ENCODE measurements around the gene TAOK1.
"Not testable (repeated sequence)": the region's sequence is repeated elsewhere in the genome, so short reads cannot be mapped to it uniquely, and the experiment has no call there.

The TAOK1 gene

DNA sequence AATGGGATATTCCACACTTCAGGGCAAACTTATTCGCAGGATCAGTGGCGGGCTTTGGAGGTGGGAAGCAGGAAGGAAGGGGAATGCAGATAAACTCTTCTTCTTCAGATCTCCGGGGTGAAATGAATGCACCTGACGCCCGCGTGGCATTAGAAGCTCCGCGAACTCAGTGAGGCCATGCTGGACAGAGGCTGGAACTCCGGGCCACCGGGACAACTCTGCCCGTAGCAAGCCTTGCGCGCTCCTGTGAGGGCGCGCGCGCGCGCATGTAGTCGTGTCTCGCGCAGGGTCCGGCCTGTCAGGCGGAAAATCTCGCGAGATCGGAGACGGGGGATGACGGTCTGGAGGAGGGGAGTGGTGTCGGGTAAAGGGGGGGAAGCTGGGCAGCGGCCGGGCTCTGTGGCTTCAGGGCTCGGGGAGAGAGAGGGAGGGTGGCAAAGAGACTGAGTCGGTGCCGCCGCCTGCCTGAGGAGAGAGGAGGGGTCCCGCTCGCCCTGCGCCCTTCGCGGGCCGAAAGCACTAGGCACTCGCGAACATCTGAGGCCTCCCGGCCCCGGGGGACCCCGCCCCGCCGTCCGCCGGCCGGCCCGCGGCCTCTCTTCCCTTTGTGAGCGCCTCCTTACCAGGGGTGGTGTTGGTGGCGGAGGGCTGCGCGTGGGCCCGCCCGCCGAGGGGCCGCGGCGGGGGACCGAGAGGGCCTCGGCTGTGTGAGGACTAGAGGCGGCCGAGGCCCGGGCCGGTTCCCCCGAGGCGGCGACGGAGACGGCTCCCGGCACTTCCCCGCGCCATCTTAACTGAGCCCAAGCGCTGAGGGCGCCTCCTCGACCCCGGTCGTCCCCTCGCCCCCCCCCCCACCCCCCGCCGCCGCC, at the start of gene TAOK1:
Gene TAOK1 (plus strand): TSS at position 382 of the 869 bp plus-strand sequence. CDS start 61,186 bp downstream, outside the sequence.
- Histone ChIP-seq H3K9me3 (ENCODE audit: control insufficient read depth in 1 of 2, low read length in 2 of 2) (no peaks in the 10 kb centered on the region), H3K27me3 (ENCODE audit: control insufficient read depth in 1 of 2, insufficient read depth in 2 of 2, low read length in 2 of 2) (no peaks in the 10 kb centered on the region), H3K4me3 (ENCODE audit: low read depth in 1 of 2, low read length in 2 of 2) (peak within 1 kb of the TSS; percentile 82 to 89), H3K36me3 (ENCODE audit: control insufficient read depth in 1 of 2, insufficient read depth in 2 of 2, low read length in 2 of 2) (no peaks in the 10 kb centered on the region), H3K27ac (ENCODE audit: low read depth, low read length) (peak within 1 kb of the TSS; percentile 89), H3K9ac (ENCODE audit: low read depth in 1 of 2, low read length in 2 of 2) (peak within 1 kb of the TSS; percentile 67 to 81), H3K4me1 (ENCODE audit: control insufficient read depth in 1 of 2, insufficient read depth in 2 of 2, low read length in 2 of 2) (peaks cover 10 to 15% of the 10 kb centered on the region in 2 donors)

DNA sequence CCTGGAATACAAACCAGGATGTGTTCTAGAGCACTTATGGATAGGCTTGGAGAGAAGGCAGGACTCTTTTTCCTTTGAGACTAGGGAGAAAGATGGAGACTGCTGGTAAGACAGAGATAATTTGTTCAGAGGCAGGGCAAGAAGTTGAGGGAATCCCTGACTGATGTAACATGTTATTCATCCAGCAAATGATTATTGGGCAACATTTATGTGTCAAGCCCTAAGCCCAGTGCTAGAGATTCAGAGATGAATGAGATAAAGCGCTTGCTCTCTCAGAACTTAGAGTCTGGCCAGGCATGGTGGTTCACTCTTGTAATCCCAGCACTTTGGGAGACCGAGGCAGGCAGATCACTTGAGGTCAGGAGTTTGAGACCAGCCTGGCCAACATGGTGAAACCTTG, 48.4 kb upstream of the TAOK1 start:
- H3K4me1 ChIP-seq (ENCODE audit: control insufficient read depth in 1 of 2, insufficient read depth in 2 of 2, low read length in 2 of 2), result no peaks in the 10 kb centered on the region
- H3K27me3 ChIP-seq (ENCODE audit: control insufficient read depth in 1 of 2, insufficient read depth in 2 of 2, low read length in 2 of 2), result peaks cover 6 to 12% of the 10 kb centered on the region in 2 donors
- H3K9me3 ChIP-seq (ENCODE audit: control insufficient read depth in 1 of 2, low read length in 2 of 2), result no peaks in the 10 kb centered on the region
- no peak overlapping the region for H3K9ac ChIP-seq (ENCODE audit: low read depth in 1 of 2, low read length in 2 of 2)
- no peak overlapping the region for H3K4me3 ChIP-seq (ENCODE audit: low read depth in 1 of 2, low read length in 2 of 2)
- no peak overlapping the region for H3K27ac ChIP-seq (ENCODE audit: low read depth, low read length)
- H3K36me3 ChIP-seq (ENCODE audit: control insufficient read depth in 1 of 2, insufficient read depth in 2 of 2, low read length in 2 of 2), result no peaks in the 10 kb centered on the region

DNA sequence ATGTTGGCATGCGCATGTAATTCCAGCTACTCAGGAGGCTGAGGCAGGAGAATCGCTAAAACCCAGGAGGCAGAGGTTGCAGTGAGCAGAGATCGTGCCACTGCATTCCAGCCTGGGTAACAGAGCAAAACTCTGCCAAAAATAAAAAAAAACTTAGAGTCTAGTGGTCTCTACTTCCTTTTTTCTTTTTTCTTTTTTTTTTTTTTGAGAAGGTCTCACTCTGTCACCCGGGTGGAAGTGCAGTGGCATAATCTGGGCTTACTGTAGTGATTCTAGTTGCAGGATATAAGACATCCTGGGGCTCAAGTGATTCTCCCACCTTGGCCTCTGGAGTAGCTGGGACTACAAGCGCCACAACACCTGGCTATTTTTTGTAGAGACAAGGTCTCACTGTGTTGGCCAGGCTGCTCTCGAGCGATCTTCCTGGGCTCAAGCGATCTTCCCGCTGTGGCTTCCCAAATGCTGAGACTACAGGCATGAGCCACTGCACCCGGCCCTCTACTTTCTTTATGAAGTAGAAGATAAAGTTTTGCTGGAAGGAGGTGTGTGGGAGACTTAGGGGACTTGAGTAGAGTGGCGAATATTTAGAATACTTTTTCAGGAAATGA, 47.9 kb upstream of the TAOK1 start:
- Histone ChIP-seq H3K4me1 (ENCODE audit: control insufficient read depth in 1 of 2, insufficient read depth in 2 of 2, low read length in 2 of 2) (no peaks in the 10 kb centered on the region), H3K4me3 (ENCODE audit: low read depth in 1 of 2, low read length in 2 of 2) (no peak overlapping the region), H3K9ac (ENCODE audit: low read depth in 1 of 2, low read length in 2 of 2) (no peak overlapping the region), H3K9me3 (ENCODE audit: control insufficient read depth in 1 of 2, low read length in 2 of 2) (no peaks in the 10 kb centered on the region), H3K27ac (ENCODE audit: low read depth, low read length) (no peak overlapping the region), H3K36me3 (ENCODE audit: control insufficient read depth in 1 of 2, insufficient read depth in 2 of 2, low read length in 2 of 2) (no peaks in the 10 kb centered on the region), H3K27me3 (ENCODE audit: control insufficient read depth in 1 of 2, insufficient read depth in 2 of 2, low read length in 2 of 2) (peaks cover 6 to 12% of the 10 kb centered on the region in 2 donors)

DNA sequence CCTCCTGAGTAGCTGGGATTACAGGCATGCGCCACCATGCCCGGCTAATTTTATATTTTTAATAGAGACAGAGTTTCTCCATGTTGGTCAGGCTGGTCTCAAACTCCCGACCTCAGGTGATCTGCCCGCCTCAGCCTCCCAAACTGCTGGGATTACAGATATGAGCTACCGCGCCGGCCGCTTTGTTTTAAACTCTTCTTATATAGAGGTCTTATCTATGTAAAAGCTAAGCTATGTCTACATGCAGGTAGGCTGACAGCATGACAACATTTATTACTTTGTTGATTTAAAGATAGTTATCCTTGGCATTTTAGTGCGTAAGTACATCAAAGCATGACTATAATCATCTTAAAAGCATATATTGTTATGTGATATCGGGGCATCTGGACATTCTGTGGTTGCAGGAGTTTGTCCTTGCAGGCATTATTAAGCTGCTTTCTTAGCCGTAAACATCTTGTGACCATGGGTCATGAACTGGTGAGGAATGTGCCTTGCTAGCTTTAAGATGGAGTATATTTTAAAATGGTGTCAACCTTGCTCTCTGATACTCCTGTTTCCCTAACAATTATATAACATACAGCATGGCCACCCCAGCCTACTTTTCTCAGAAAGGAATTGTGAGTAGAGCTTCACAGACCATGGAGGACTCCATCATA, 45.8 kb upstream of the TAOK1 start:
- no peak overlapping the region for H3K4me3 ChIP-seq (ENCODE audit: low read depth in 1 of 2, low read length in 2 of 2)

DNA sequence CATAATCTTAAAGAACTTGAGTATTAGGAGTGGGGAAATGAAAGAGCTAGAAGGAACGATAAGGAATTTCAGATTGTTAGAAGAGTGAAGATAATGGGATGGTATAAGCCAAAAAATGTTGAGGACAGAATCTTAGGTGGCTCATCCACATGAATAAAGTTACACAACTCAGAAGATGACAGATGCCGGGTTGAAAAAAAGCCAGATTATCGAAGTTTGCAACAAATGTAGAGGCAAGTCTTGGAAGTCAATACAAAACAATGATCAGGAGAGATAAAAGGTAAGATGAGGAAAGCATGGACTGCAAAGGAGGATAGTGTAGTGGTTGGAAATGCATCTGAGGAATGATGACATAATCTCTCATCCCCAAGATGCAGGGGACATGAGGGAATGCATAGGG, 45.1 kb upstream of the TAOK1 start:
- Histone ChIP-seq H3K9ac (ENCODE audit: low read depth in 1 of 2, low read length in 2 of 2) (no peak overlapping the region), H3K27ac (ENCODE audit: low read depth, low read length) (no peak overlapping the region), H3K4me3 (ENCODE audit: low read depth in 1 of 2, low read length in 2 of 2) (no peak overlapping the region), H3K4me1 (ENCODE audit: control insufficient read depth in 1 of 2, insufficient read depth in 2 of 2, low read length in 2 of 2) (no peaks in the 10 kb centered on the region), H3K9me3 (ENCODE audit: control insufficient read depth in 1 of 2, low read length in 2 of 2) (no peaks in the 10 kb centered on the region), H3K27me3 (ENCODE audit: control insufficient read depth in 1 of 2, insufficient read depth in 2 of 2, low read length in 2 of 2) (peaks cover 6 to 12% of the 10 kb centered on the region in 2 donors), H3K36me3 (ENCODE audit: control insufficient read depth in 1 of 2, insufficient read depth in 2 of 2, low read length in 2 of 2) (no peaks in the 10 kb centered on the region)

More for the DNA sequence above, 45.8 kb upstream of the TAOK1 start:
- no peaks in the 10 kb centered on the region for H3K9me3 ChIP-seq (ENCODE audit: control insufficient read depth in 1 of 2, low read length in 2 of 2)
- peaks cover 6 to 12% of the 10 kb centered on the region in 2 donors for H3K27me3 ChIP-seq (ENCODE audit: control insufficient read depth in 1 of 2, insufficient read depth in 2 of 2, low read length in 2 of 2)
- H3K27ac ChIP-seq (ENCODE audit: low read depth, low read length), result no peak overlapping the region
- no peaks in the 10 kb centered on the region for H3K4me1 ChIP-seq (ENCODE audit: control insufficient read depth in 1 of 2, insufficient read depth in 2 of 2, low read length in 2 of 2)
- no peak overlapping the region for H3K9ac ChIP-seq (ENCODE audit: low read depth in 1 of 2, low read length in 2 of 2)
- H3K36me3 ChIP-seq (ENCODE audit: control insufficient read depth in 1 of 2, insufficient read depth in 2 of 2, low read length in 2 of 2), result no peaks in the 10 kb centered on the region

DNA sequence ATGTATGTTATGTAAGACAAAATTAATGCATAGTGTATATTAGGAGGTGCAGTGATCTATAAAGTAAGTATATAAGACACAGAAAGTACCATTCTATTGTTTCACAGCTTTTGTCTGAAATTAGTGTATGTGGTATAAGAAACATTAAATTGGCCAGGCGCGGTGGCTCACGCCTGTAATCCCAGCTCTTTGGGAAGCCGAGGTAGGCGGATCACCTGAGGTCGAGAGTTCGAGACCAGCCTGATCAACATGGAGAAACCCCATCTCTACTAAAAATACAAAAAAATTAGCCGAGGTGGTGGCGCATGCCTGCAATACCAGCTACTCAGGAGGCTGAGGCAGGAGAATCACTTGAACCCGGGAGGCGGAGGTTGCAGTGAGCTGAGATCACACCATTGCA, 44.7 kb upstream of the TAOK1 start:
- not testable (repeated sequence) for H3K27ac ChIP-seq (ENCODE audit: low read depth, low read length); H3K9ac ChIP-seq (ENCODE audit: low read depth in 1 of 2, low read length in 2 of 2); H3K4me1 ChIP-seq (ENCODE audit: control insufficient read depth in 1 of 2, insufficient read depth in 2 of 2, low read length in 2 of 2); H3K9me3 ChIP-seq (ENCODE audit: control insufficient read depth in 1 of 2, low read length in 2 of 2); H3K36me3 ChIP-seq (ENCODE audit: control insufficient read depth in 1 of 2, insufficient read depth in 2 of 2, low read length in 2 of 2); H3K4me3 ChIP-seq (ENCODE audit: low read depth in 1 of 2, low read length in 2 of 2)
- peaks cover 6 to 12% of the 10 kb centered on the region in 2 donors for H3K27me3 ChIP-seq (ENCODE audit: control insufficient read depth in 1 of 2, insufficient read depth in 2 of 2, low read length in 2 of 2)

DNA sequence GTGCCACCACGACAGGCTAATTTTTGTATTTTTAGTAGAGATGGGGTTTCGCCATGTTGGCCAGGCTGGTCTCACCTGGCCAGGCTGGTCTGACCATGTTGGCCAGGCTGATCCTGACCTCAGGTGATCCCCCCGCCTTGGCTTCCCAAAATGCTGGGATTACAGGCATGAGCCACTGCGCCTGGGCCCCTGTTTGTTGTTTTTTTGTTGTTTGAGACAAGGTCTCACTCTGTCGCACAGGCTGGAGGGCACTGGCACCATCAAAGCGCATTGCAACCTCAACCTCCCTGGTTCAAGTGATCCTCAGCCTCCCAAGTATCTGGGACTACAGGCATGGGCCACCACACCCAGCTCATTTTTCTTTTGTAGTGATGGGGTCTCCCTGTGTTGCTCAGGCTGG, 43.7 kb upstream of the TAOK1 start:
- no peaks in the 10 kb centered on the region for H3K4me1 ChIP-seq (ENCODE audit: control insufficient read depth in 1 of 2, insufficient read depth in 2 of 2, low read length in 2 of 2)
- H3K4me3 ChIP-seq (ENCODE audit: low read depth in 1 of 2, low read length in 2 of 2), result no peak overlapping the region
- H3K27me3 ChIP-seq (ENCODE audit: control insufficient read depth in 1 of 2, insufficient read depth in 2 of 2, low read length in 2 of 2), result peaks cover 6 to 12% of the 10 kb centered on the region in 2 donors
- H3K9ac ChIP-seq (ENCODE audit: low read depth in 1 of 2, low read length in 2 of 2), result no peak overlapping the region
- H3K36me3 ChIP-seq (ENCODE audit: control insufficient read depth in 1 of 2, insufficient read depth in 2 of 2, low read length in 2 of 2), result no peaks in the 10 kb centered on the region
- H3K27ac ChIP-seq (ENCODE audit: low read depth, low read length), result no peak overlapping the region
- H3K9me3 ChIP-seq (ENCODE audit: control insufficient read depth in 1 of 2, low read length in 2 of 2), result no peaks in the 10 kb centered on the region

DNA sequence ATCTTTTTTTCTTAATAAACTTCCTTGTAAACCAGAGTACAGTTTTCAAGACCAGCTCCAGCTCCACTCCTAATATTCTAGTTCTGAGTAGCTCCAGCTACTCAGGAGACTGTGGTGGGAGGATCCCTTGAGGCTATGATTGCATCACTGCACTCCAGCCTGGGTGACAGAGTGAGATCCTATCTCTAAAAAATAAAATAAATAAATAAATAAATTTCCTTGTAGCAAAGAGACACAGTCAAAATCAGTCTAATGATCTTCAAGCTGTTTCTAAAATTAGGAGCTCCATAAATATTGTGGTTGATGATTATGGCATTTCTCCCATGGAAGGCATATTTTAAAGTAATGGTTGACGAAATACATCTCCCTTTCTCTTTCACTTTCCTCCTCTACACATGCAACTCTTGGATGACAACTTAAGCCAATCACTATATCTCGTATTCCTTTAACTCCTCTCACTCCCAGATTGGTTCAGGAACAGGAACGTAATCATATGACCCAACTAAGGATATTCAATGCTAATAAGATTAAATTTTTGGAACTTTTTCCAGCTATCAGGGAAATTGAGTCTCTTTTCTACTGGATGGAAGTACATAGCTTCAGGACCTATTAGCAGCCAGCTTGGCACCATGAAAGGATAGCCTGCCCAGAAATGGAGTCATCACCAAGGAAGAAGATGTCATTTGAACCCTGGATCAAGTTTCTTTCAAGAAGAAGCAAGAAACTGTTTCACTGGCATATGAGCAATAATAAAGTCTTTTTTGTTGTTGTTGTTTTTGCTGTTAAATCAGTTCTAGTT, 42.1 kb upstream of the TAOK1 start:
- no peak overlapping the region for H3K9ac ChIP-seq (ENCODE audit: low read depth in 1 of 2, low read length in 2 of 2)
- H3K4me1 ChIP-seq (ENCODE audit: control insufficient read depth in 1 of 2, insufficient read depth in 2 of 2, low read length in 2 of 2), result no peaks in the 10 kb centered on the region
- H3K36me3 ChIP-seq (ENCODE audit: control insufficient read depth in 1 of 2, insufficient read depth in 2 of 2, low read length in 2 of 2), result no peaks in the 10 kb centered on the region
- no peak overlapping the region for H3K4me3 ChIP-seq (ENCODE audit: low read depth in 1 of 2, low read length in 2 of 2)
- H3K27me3 ChIP-seq (ENCODE audit: control insufficient read depth in 1 of 2, insufficient read depth in 2 of 2, low read length in 2 of 2), result peaks cover 6 to 12% of the 10 kb centered on the region in 2 donors
- no peak overlapping the region for H3K27ac ChIP-seq (ENCODE audit: low read depth, low read length)
- no peaks in the 10 kb centered on the region for H3K9me3 ChIP-seq (ENCODE audit: control insufficient read depth in 1 of 2, low read length in 2 of 2)

DNA sequence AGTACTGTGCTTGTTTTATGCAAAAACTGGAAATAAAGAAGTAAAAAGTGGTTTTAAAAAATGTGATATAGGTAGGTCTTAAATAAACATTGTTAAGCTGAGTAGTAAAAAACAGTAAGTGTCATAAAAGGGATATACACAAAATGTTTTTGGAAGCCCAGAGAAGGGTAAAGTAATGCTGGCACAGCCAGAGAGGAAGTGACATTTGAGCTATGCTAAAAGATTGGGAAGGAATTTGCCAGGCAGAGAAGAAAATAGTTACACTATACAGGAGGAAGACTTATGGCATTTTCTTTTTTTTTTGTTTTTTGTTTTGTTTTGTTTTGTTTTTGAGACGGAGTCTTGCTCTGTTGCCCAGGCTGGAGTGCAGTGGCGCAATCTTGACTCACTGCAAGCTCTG, 40.8 kb upstream of the TAOK1 start:
- H3K36me3 ChIP-seq (ENCODE audit: control insufficient read depth in 1 of 2, insufficient read depth in 2 of 2, low read length in 2 of 2), result no peaks in the 10 kb centered on the region
- no peak overlapping the region for H3K27ac ChIP-seq (ENCODE audit: low read depth, low read length)
- H3K9ac ChIP-seq (ENCODE audit: low read depth in 1 of 2, low read length in 2 of 2), result no peak overlapping the region
- H3K4me1 ChIP-seq (ENCODE audit: control insufficient read depth in 1 of 2, insufficient read depth in 2 of 2, low read length in 2 of 2), result no peaks in the 10 kb centered on the region
- H3K4me3 ChIP-seq (ENCODE audit: low read depth in 1 of 2, low read length in 2 of 2), result no peak overlapping the region
- no peaks in the 10 kb centered on the region for H3K9me3 ChIP-seq (ENCODE audit: control insufficient read depth in 1 of 2, low read length in 2 of 2)
- peaks cover 4 to 6% of the 10 kb centered on the region in 2 donors for H3K27me3 ChIP-seq (ENCODE audit: control insufficient read depth in 1 of 2, insufficient read depth in 2 of 2, low read length in 2 of 2)

All from duodenal mucosa (tissue), 2 donors.